ENCODE measurements around the gene VKORC1.

Gene VKORC1

GRCh38 chr16:31080035-31080629 lies 14.5 kb downstream of the VKORC1 start:
- TF ChIP-seq, protein P1, sequence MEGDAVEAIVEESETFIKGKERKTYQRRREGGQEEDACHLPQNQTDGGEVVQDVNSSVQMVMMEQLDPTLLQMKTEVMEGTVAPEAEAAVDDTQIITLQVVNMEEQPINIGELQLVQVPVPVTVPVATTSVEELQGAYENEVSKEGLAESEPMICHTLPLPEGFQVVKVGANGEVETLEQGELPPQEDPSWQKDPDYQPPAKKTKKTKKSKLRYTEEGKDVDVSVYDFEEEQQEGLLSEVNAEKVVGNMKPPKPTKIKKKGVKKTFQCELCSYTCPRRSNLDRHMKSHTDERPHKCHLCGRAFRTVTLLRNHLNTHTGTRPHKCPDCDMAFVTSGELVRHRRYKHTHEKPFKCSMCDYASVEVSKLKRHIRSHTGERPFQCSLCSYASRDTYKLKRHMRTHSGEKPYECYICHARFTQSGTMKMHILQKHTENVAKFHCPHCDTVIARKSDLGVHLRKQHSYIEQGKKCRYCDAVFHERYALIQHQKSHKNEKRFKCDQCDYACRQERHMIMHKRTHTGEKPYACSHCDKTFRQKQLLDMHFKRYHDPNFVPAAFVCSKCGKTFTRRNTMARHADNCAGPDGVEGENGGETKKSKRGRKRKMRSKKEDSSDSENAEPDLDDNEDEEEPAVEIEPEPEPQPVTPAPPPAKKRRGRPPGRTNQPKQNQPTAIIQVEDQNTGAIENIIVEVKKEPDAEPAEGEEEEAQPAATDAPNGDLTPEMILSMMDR (IDR thresholded peaks at IDR 0.05) = no peak

- TF ChIP-seq, protein P1 (IDR thresholded peaks at IDR 0.05) = no peak
Measured at GRCh38 chr16:31079342-31079944, 15.2 kb downstream of the VKORC1 start.

DNA sequence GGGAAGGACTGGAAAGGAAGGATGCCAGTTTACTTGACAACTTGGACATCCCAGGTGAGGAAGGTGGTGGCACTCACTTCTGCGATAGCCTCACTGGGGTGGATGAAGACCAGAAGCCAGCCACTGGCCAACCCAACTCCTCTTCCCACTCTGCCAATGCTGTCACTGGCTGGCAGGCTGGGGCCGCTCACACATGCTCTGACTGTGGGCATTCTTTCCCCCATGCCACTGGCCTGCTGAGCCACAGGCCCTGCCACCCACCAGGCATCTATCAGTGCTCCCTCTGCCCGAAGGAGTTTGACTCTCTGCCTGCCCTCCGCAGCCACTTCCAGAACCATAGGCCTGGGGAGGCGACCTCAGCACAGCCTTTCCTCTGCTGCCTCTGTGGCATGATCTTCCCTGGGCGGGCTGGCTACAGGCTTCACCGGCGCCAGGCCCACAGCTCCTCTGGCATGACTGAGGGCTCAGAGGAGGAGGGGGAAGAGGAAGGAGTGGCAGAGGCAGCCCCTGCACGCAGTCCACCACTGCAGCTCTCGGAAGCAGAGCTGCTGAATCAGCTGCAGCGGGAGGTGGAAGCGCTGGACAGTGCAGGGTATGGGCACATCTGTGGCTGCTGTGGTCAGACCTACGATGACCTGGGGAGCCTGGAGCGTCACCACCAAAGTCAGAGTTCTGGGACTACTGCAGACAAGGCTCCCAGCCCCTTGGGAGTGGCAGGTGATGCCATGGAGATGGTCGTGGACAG lies 15.8 kb downstream of the VKORC1 start:
- TF ChIP-seq, protein P1 (IDR thresholded peaks at IDR 0.05) = no peak

DNA sequence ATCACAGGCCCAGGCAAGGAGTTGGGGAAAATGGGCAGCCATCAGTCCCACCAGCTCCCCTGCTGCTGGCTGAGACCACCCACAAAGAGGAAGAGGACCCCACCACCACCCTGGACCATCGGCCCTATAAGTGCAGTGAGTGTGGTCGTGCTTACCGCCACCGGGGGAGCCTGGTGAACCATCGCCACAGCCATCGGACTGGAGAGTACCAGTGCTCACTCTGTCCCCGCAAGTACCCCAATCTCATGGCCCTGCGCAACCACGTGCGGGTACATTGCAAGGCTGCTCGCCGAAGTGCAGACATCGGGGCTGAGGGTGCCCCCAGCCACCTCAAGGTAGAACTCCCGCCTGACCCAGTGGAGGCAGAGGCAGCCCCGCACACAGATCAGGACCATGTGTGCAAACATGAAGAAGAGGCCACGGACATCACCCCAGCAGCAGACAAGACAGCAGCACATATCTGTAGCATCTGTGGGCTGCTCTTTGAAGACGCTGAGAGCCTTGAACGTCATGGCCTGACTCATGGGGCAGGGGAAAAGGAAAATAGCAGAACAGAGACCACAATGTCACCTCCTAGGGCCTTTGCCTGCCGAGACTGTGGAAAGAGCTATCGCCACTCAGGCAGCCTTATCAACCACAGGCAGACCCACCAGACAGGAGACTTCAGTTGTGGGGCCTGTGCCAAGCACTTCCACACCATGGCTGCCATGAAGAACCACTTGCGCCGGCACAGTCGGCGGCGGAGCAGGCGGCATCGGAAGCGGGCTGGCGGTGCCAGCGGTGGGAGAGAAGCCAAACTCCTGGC lies 16.8 kb downstream of the VKORC1 start:
- TF ChIP-seq, protein P1 (IDR thresholded peaks at IDR 0.05) = no peak

DNA sequence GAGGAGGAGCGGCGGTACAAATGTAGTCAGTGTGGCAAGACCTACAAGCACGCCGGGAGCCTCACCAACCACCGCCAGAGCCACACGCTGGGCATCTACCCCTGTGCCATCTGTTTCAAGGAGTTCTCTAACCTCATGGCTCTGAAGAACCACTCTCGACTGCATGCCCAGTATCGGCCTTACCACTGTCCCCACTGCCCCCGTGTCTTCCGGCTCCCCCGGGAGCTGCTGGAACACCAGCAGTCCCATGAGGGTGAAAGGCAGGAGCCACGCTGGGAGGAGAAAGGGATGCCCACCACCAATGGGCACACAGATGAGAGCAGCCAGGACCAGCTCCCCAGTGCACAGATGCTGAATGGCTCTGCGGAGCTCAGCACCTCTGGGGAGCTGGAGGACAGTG lies 17.6 kb downstream of the VKORC1 start:
- TF ChIP-seq, protein P1 (IDR thresholded peaks at IDR 0.05) = no peak

DNA sequence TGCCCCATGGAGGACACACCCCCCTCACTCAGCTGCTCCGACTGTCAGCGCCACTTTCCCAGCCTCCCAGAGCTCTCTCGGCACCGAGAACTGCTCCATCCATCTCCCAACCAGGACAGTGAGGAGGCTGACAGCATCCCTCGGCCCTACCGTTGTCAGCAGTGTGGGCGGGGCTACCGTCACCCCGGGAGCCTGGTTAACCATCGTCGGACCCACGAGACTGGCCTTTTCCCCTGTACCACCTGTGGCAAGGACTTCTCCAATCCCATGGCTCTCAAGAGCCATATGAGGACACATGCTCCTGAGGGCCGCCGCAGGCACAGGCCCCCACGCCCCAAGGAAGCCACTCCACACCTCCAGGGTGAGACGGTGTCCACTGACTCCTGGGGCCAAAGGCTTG lies 18.3 kb downstream of the VKORC1 start:
- TF ChIP-seq, protein P1 (IDR thresholded peaks at IDR 0.05) = no peak

- TF ChIP-seq, protein P1 (IDR thresholded peaks at IDR 0.05) = no peak
Measured at GRCh38 chr16:31074814-31075183, 19.8 kb downstream of the VKORC1 start.

All from LNCAP (cell line).